ENCODE results near the gene HIRA. TPM values are rescaled to one million over a fixed set of nuclear protein-coding genes. Genes with fewer than 3 reads are reported as not detected.
"Not testable (repeated sequence)": the region's sequence is repeated elsewhere in the genome, so short reads cannot be mapped to it uniquely, and the experiment has no call there.

HIRA gene
- total and polyA plus RNA-seq, 4 donors = 18.6 to 50.5 (median 33.8) TPM

DNA sequence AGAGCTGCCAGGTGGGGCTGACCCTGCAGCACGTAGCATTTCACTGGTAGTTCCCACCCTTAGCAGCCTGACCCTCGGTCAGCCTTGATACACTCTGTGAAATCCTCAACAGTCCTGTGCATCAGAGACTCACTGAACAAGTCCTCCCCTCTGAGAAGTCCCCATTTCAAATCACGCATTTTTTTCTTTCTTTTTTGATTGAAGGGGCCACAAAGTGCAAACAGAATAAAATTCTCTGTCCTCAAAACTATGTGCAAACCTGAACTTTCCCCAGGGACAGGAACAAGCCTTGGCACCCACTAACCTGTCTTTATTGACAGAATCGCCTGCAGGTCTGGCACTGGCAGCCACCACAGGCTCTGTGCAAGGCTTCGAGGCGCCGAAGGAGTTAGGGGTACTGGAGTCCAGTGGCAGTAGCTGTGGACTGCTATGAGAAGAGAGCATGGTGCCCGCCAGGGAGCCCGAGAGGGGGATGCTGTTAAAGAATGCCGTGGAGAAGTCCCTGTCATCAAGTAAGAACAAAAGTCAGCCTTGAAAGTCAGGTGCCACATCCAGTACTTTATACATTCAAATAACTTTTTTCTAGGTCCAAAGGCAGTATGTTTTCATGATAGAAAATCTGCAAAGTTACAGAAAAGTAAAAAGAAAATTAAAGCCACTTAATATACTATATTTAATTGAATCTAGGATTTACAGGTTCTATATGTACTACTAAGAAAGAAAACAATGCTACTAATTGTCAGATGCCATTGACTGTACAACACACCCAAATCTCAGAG is 53.8 kb downstream of the HIRA start:
- 98% methylated on average over 8 of the region's 10 CpGs for WGBS (ENCODE audit: insufficient coverage)
- H3K36me3 ChIP-seq (ENCODE audit: control insufficient read depth, insufficient read depth, low read length) = peaks cover 50% of the 10 kb centered on the region
- no peaks in the 10 kb centered on the region for H3K4me1 ChIP-seq (ENCODE audit: control insufficient read depth, insufficient read depth, low read length)
- no peak overlapping the region for H3K27ac ChIP-seq (ENCODE audit: low read depth, low read length)
- no peaks in the 10 kb centered on the region for H3K9me3 ChIP-seq (ENCODE audit: control insufficient read depth, insufficient read depth, low read length)
- H3K27me3 ChIP-seq (ENCODE audit: control insufficient read depth, insufficient read depth, low read length) = no peaks in the 10 kb centered on the region
- DNase-seq (ENCODE audit: low read depth in 4 of 6, low spot score in 6 of 6) = no peak
- no peak overlapping the region for H3K4me3 ChIP-seq (ENCODE audit: low read depth, low read length)

DNA sequence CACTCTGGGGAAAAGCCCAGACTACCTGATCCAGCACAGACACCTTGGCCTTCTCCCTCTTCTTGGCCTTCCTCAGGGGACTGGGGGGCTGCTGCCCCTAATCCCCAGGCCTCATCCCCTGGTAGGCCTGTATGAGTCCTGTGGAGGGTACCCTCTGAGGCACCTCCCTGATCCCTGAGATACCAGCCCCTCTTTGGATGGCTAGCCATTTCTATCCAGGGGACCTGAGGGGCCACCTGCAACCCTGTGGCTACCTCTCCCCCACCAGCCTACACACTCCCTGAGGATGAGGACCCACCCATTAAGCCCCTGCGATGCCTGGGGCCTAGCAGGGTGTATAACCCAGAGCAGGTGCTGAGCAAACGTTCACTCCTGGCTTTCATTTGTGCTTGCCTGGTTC is 54.6 kb downstream of the HIRA start:
- no peaks in the 10 kb centered on the region for H3K9me3 ChIP-seq (ENCODE audit: control insufficient read depth, insufficient read depth, low read length)
- WGBS (ENCODE audit: insufficient coverage) = 100% methylated on average over 2 of the region's 2 CpGs
- no peak overlapping the region for H3K27ac ChIP-seq (ENCODE audit: low read depth, low read length)
- no peaks in the 10 kb centered on the region for H3K4me1 ChIP-seq (ENCODE audit: control insufficient read depth, insufficient read depth, low read length)
- peaks cover 53% of the 10 kb centered on the region for H3K36me3 ChIP-seq (ENCODE audit: control insufficient read depth, insufficient read depth, low read length)
- no peak for DNase-seq (ENCODE audit: low read depth in 4 of 6, low spot score in 6 of 6)
- H3K4me3 ChIP-seq (ENCODE audit: low read depth, low read length) = no peak overlapping the region
- H3K27me3 ChIP-seq (ENCODE audit: control insufficient read depth, insufficient read depth, low read length) = no peaks in the 10 kb centered on the region

DNA sequence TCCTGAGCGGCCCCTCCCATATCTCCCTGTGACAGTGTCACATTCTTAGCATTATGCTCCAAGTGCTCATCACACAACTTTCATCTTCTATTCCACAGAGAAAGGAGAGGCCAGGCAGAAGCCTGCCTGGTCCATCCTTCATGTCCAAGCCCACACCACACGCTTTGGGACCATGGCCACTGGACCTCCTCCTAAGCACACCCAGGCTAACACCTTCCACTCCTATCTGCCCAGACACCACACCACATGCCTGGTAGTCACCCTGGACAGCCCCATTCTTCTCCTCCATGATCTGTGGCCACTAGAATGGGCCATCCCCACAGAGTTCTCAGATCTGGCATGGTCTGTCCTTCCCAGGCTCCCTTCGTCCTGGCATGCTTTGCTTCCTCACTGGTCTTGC is 55.3 kb downstream of the HIRA start:
- WGBS (ENCODE audit: insufficient coverage) = 100% methylated on average over 3 of the region's 3 CpGs
- Histone ChIP-seq H3K27me3 (ENCODE audit: control insufficient read depth, insufficient read depth, low read length) (no peaks in the 10 kb centered on the region), H3K4me1 (ENCODE audit: control insufficient read depth, insufficient read depth, low read length) (no peaks in the 10 kb centered on the region), H3K27ac (ENCODE audit: low read depth, low read length) (no peak overlapping the region), H3K4me3 (ENCODE audit: low read depth, low read length) (no peak overlapping the region), H3K9me3 (ENCODE audit: control insufficient read depth, insufficient read depth, low read length) (no peaks in the 10 kb centered on the region), H3K36me3 (ENCODE audit: control insufficient read depth, insufficient read depth, low read length) (peaks cover 53% of the 10 kb centered on the region)
- DNase-seq (ENCODE audit: low read depth in 4 of 6, low spot score in 6 of 6) = no peak

DNA sequence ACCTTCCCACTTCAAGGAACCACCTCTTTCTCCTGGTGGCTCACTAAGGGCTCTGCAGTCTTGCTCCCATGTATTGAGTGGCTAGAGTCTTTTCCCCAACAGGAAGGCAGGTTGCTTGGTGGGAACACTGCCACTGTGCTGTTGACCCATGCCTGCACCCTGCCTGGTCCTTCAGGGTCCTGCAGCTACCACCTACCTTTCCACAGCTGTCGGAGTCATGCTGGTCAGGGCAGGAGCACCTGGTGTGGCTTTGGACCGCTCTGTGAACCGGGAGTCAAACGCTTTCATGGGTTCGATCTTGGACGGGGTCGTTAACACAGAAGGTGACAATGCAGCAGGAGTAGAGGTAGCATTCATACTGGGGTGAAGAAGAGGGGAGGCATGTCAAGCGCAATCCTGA is 56.1 kb downstream of the HIRA start:
- H3K27me3 ChIP-seq (ENCODE audit: control insufficient read depth, insufficient read depth, low read length) = no peaks in the 10 kb centered on the region
- no peak for DNase-seq (ENCODE audit: low read depth in 4 of 6, low spot score in 6 of 6)
- H3K9me3 ChIP-seq (ENCODE audit: control insufficient read depth, insufficient read depth, low read length) = no peaks in the 10 kb centered on the region
- H3K27ac ChIP-seq (ENCODE audit: low read depth, low read length) = no peak overlapping the region
- H3K4me3 ChIP-seq (ENCODE audit: low read depth, low read length) = no peak overlapping the region
- no peaks in the 10 kb centered on the region for H3K4me1 ChIP-seq (ENCODE audit: control insufficient read depth, insufficient read depth, low read length)
- 97% methylated on average over 6 of the region's 8 CpGs for WGBS (ENCODE audit: insufficient coverage)
- peaks cover 56% of the 10 kb centered on the region for H3K36me3 ChIP-seq (ENCODE audit: control insufficient read depth, insufficient read depth, low read length)

DNA sequence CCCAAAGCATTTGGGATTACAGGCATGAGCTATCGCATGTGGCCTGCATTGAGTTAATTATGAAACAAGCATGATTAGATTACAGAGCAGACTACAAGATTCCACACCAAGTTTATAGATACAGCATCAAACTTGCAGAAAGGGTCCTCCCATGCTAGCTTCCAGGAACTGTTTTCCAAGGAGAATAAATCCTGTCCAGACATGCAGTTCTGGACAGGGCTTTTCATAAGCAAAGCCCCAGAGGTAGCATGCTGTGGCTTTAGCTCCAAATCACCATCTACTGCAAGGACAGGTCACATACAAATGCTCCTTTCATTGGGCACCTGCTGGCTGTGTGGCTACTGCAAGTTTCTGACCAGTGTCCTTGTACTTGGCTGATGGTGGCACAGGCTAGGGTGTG is 57.1 kb downstream of the HIRA start:
- Histone ChIP-seq H3K27ac (ENCODE audit: low read depth, low read length) (no peak overlapping the region), H3K9me3 (ENCODE audit: control insufficient read depth, insufficient read depth, low read length) (no peaks in the 10 kb centered on the region), H3K27me3 (ENCODE audit: control insufficient read depth, insufficient read depth, low read length) (no peaks in the 10 kb centered on the region), H3K4me1 (ENCODE audit: control insufficient read depth, insufficient read depth, low read length) (no peaks in the 10 kb centered on the region), H3K4me3 (ENCODE audit: low read depth, low read length) (no peak overlapping the region), H3K36me3 (ENCODE audit: control insufficient read depth, insufficient read depth, low read length) (peaks cover 66% of the 10 kb centered on the region)
- no CpG with 5 or more reads among the region's 1 CpG for WGBS (ENCODE audit: insufficient coverage)
- DNase-seq (ENCODE audit: low read depth in 4 of 6, low spot score in 6 of 6) = no peak

DNA sequence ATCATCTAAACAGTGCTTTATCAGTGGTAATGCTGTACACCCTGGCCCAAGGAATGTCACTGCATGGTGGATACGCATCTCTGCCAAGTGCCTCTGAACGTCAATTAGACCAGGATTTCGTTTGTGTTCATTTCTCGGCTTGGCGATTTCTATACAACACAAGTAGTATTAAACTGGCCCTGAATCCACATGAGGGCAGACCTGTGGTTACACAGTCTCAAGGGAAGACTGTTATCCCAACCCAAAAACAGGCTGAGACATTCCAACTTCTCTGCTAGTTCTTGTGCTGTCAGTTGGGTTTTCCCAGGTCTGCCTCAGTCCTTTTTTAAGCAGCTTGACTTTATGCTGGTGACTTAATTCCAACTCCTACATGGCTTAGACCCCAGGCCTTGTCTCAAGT is 58.1 kb downstream of the HIRA start:
- Histone ChIP-seq H3K4me3 (ENCODE audit: low read depth, low read length) (no peak overlapping the region), H3K36me3 (ENCODE audit: control insufficient read depth, insufficient read depth, low read length) (peaks cover 73% of the 10 kb centered on the region), H3K9me3 (ENCODE audit: control insufficient read depth, insufficient read depth, low read length) (no peaks in the 10 kb centered on the region), H3K4me1 (ENCODE audit: control insufficient read depth, insufficient read depth, low read length) (no peaks in the 10 kb centered on the region), H3K27me3 (ENCODE audit: control insufficient read depth, insufficient read depth, low read length) (no peaks in the 10 kb centered on the region), H3K27ac (ENCODE audit: low read depth, low read length) (no peak overlapping the region)
- no peak for DNase-seq (ENCODE audit: low read depth in 4 of 6, low spot score in 6 of 6)
- 90% methylated on average over 2 of the region's 5 CpGs for WGBS (ENCODE audit: insufficient coverage)

DNA sequence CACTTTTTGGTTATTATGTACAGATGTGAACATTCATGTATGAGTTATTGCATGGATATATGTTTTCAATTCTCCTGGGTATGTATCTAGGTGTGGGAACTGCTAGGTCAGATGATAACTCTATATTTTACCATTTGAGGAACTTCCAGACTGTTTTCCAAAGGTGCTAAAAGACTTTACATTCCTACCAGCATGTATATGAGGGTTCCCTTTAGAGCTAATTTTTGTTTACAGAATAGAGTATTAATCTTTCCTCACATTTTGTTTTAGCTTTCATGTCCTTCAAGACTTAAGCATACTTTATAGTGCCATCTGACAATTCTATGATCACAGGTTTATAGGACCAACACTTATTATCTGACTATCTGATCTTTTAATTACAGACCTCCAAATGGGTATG is 59.6 kb downstream of the HIRA start:
- no peak overlapping the region for H3K4me3 ChIP-seq (ENCODE audit: low read depth, low read length)
- peaks cover 65% of the 10 kb centered on the region for H3K36me3 ChIP-seq (ENCODE audit: control insufficient read depth, insufficient read depth, low read length)
- no peaks in the 10 kb centered on the region for H3K4me1 ChIP-seq (ENCODE audit: control insufficient read depth, insufficient read depth, low read length)
- no peak overlapping the region for H3K27ac ChIP-seq (ENCODE audit: low read depth, low read length)
- no peak for DNase-seq (ENCODE audit: low read depth in 4 of 6, low spot score in 6 of 6)
- H3K27me3 ChIP-seq (ENCODE audit: control insufficient read depth, insufficient read depth, low read length) = no peaks in the 10 kb centered on the region
- H3K9me3 ChIP-seq (ENCODE audit: control insufficient read depth, insufficient read depth, low read length) = no peaks in the 10 kb centered on the region

DNA sequence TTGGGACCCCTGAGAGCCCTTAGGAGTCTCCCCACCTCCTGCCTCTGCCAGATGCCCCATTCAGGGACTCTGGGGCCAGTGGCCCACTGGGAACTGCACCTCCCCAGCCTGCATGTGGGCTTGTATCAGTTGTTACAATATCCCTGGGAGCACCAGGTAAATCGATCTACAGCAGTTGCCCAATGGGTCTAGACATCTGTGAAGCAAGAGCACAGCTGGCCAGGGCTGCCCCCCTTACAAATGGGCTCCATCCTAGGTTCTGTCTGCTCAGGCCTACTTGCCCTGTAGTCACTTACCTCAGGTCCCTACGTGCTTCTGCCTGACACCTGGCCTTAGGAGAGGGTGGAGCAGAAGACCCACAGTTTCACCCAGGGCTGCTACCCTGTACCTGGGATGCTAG is 62.7 kb downstream of the HIRA start:
- Histone ChIP-seq H3K4me3 (ENCODE audit: low read depth, low read length) (no peak overlapping the region), H3K9me3 (ENCODE audit: control insufficient read depth, insufficient read depth, low read length) (no peaks in the 10 kb centered on the region), H3K36me3 (ENCODE audit: control insufficient read depth, insufficient read depth, low read length) (peaks cover 38% of the 10 kb centered on the region), H3K27ac (ENCODE audit: low read depth, low read length) (no peak overlapping the region), H3K27me3 (ENCODE audit: control insufficient read depth, insufficient read depth, low read length) (no peaks in the 10 kb centered on the region), H3K4me1 (ENCODE audit: control insufficient read depth, insufficient read depth, low read length) (no peaks in the 10 kb centered on the region)
- WGBS (ENCODE audit: insufficient coverage) = 100% methylated on average over 2 of the region's 2 CpGs
- DNase-seq (ENCODE audit: low read depth in 4 of 6, low spot score in 6 of 6) = no peak

DNA sequence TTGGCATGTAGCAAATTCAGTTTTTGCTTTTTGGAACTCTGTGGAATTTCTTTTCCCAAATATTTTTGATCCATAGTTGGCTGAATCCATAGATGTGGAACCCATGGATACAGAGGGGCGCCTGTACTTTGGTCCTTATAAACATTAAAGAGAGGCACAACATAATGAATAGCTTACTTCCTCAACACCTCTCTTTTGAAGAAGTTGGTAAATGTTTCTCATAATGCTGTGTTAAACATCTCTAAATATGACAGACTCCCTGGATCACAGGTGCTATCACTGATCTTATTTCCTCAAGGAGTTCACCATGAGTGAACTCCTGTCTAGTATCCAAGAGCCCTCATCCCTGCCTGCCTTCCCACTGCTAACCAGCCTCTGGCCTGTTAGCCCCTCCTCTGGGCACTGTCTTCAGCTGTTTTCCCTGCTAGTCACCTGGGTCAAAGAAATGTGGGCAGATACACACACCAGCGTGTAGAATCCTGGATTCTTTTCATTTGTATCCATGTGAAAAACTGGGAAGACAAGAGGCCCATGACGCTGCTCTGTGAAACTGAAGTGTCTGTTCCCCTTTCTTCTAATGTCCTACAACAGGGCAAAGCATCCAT is 63.7 kb downstream of the HIRA start:
- H3K9me3 ChIP-seq (ENCODE audit: control insufficient read depth, insufficient read depth, low read length) = no peaks in the 10 kb centered on the region
- DNase-seq (ENCODE audit: low read depth in 4 of 6, low spot score in 6 of 6) = no peak
- no peak overlapping the region for H3K4me3 ChIP-seq (ENCODE audit: low read depth, low read length)
- H3K4me1 ChIP-seq (ENCODE audit: control insufficient read depth, insufficient read depth, low read length) = no peaks in the 10 kb centered on the region
- no peaks in the 10 kb centered on the region for H3K27me3 ChIP-seq (ENCODE audit: control insufficient read depth, insufficient read depth, low read length)
- peaks cover 41% of the 10 kb centered on the region for H3K36me3 ChIP-seq (ENCODE audit: control insufficient read depth, insufficient read depth, low read length)
- WGBS (ENCODE audit: insufficient coverage) = no CpG with 5 or more reads among the region's 3 CpGs
- no peak overlapping the region for H3K27ac ChIP-seq (ENCODE audit: low read depth, low read length)

DNA sequence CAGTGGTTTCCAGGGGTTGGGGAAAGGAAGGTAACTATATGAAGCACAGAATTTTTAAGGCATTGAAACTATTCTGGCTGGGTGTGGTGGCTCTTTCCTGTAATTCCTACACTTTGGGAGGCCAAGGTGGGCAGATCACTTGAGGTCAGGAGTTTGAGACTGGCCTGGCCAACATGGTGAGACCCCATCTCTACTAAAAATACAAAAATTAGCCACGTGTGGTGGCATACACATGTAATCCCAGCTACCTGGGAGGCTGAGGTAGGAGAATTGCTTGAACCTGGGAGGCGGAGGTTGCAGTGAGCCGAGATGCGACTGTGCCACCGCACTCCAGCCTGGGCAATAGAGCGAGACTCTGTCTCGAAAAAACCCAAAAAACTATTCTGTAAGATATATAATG is 68.0 kb downstream of the HIRA start:
- H3K36me3 ChIP-seq (ENCODE audit: control insufficient read depth, insufficient read depth, low read length) = peaks cover 48% of the 10 kb centered on the region
- not testable (repeated sequence) for H3K4me1 ChIP-seq (ENCODE audit: control insufficient read depth, insufficient read depth, low read length); DNase-seq (ENCODE audit: low read depth in 4 of 6, low spot score in 6 of 6); H3K9me3 ChIP-seq (ENCODE audit: control insufficient read depth, insufficient read depth, low read length); H3K27ac ChIP-seq (ENCODE audit: low read depth, low read length); H3K4me3 ChIP-seq (ENCODE audit: low read depth, low read length); H3K27me3 ChIP-seq (ENCODE audit: control insufficient read depth, insufficient read depth, low read length)
- WGBS (ENCODE audit: insufficient coverage) = 100% methylated on average over 2 of the region's 7 CpGs

Measured in spinal cord (tissue), 10 donors.